ENCODE measurements around the gene CHN2. TPM values are rescaled to one million over a fixed set of nuclear protein-coding genes. Genes with fewer than 3 reads are reported as not detected.

The CHN2 gene
- total RNA-seq, 1 experiment from 2014 or later: 0.15 TPM

DNA sequence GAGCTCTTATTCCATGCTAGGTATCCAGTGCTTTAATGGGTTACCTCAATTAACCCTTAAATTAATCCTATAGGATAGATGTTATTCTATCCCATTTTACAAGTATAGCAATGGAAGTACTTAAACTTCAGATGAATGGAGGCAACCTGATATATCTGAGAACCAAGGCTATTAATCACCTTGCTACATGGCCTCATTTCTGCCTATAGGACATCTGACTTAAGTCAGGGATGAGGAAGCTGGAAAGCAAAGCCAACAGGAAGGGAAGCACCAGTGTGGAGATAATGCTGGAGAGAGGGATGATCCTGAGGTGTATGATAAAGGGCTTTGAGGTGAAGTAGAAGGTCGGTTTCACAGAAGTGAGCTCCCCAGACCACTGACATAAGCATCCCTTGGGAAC lies 132.3 kb downstream of the CHN2 start:
- H3K9me3 ChIP-seq (ENCODE audit: control insufficient read depth, insufficient read depth, low read depth, low read length): no peaks in the 10 kb centered on the region
- DNase-seq (ENCODE audit: low read depth, low spot score) (no peak), ATAC-seq (no peak)
- no peak for TF ChIP-seq POLR2AphosphoS5 (IDR thresholded peaks at IDR 0.05; ENCODE audit: low read depth, low read length)
- TF ChIP-seq, protein P1, sequence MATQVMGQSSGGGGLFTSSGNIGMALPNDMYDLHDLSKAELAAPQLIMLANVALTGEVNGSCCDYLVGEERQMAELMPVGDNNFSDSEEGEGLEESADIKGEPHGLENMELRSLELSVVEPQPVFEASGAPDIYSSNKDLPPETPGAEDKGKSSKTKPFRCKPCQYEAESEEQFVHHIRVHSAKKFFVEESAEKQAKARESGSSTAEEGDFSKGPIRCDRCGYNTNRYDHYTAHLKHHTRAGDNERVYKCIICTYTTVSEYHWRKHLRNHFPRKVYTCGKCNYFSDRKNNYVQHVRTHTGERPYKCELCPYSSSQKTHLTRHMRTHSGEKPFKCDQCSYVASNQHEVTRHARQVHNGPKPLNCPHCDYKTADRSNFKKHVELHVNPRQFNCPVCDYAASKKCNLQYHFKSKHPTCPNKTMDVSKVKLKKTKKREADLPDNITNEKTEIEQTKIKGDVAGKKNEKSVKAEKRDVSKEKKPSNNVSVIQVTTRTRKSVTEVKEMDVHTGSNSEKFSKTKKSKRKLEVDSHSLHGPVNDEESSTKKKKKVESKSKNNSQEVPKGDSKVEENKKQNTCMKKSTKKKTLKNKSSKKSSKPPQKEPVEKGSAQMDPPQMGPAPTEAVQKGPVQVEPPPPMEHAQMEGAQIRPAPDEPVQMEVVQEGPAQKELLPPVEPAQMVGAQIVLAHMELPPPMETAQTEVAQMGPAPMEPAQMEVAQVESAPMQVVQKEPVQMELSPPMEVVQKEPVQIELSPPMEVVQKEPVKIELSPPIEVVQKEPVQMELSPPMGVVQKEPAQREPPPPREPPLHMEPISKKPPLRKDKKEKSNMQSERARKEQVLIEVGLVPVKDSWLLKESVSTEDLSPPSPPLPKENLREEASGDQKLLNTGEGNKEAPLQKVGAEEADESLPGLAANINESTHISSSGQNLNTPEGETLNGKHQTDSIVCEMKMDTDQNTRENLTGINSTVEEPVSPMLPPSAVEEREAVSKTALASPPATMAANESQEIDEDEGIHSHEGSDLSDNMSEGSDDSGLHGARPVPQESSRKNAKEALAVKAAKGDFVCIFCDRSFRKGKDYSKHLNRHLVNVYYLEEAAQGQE (IDR thresholded peaks at IDR 0.05; ENCODE audit: insufficient read depth in 1 of 2, low read depth in 2 of 2, low read length in 1 of 2): no peak
- TF ChIP-seq, protein P2, sequence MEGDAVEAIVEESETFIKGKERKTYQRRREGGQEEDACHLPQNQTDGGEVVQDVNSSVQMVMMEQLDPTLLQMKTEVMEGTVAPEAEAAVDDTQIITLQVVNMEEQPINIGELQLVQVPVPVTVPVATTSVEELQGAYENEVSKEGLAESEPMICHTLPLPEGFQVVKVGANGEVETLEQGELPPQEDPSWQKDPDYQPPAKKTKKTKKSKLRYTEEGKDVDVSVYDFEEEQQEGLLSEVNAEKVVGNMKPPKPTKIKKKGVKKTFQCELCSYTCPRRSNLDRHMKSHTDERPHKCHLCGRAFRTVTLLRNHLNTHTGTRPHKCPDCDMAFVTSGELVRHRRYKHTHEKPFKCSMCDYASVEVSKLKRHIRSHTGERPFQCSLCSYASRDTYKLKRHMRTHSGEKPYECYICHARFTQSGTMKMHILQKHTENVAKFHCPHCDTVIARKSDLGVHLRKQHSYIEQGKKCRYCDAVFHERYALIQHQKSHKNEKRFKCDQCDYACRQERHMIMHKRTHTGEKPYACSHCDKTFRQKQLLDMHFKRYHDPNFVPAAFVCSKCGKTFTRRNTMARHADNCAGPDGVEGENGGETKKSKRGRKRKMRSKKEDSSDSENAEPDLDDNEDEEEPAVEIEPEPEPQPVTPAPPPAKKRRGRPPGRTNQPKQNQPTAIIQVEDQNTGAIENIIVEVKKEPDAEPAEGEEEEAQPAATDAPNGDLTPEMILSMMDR (IDR thresholded peaks at IDR 0.05): no peak
- no peak for TF ChIP-seq TCF7L2 (IDR thresholded peaks at IDR 0.05; ENCODE audit: low read depth, low read length)
- no peak for TF ChIP-seq SIN3A (IDR thresholded peaks at IDR 0.05; ENCODE audit: borderline replicate concordance, insufficient read depth, low read depth, low read length)
- H3K4me1 ChIP-seq (ENCODE audit: control insufficient read depth, insufficient read depth, low read length): no peaks in the 10 kb centered on the region
- intact Hi-C loops (cut with micrococcal nuclease; ENCODE audit: unreplicated experiment): no loop called here
- peaks cover 31% of the 10 kb centered on the region for H3K27me3 ChIP-seq (ENCODE audit: control insufficient read depth, insufficient read depth, low read length)
- H3K27ac ChIP-seq (ENCODE audit: low read length): no peak overlapping the region
- BruUV-seq (replicated peaks): no TSS peak
- ChIA-PET CTCF (no interaction called here), POLR2A (no interaction called here)
- H3K4me3 ChIP-seq (ENCODE audit: low read depth in 2 of 2, low read length in 2 of 2): no peak overlapping the region
- H3K36me3 ChIP-seq (ENCODE audit: control insufficient read depth, insufficient read depth, low read length): no peaks in the 10 kb centered on the region
- in situ Hi-C loops (cut with HindIII; ENCODE audit: low pct_unique_long_range_greater_than_20kb, low sequenced_read_pairs): no loop called here

DNA sequence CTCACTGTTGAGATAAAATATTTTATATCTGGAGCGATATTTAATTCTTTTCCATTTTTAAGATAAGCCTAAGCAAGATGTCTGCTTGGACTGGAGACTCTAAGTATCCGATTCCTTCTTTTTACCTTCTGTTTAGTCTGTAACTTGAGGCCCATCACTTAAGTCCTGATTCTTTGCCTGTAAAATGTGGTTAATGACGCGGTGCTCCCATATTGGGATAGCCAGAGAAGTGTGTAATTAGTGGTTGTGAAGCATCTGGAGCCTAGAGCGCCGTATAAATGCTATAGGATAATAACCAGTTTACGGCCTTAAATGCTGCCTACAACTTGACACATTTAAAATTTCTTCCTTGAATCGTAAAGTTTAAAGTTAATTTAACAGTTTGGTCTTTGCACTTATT lies 132.9 kb downstream of the CHN2 start:
- no peak overlapping the region for H3K27ac ChIP-seq (ENCODE audit: low read length)
- H3K4me1 ChIP-seq (ENCODE audit: control insufficient read depth, insufficient read depth, low read length): no peaks in the 10 kb centered on the region
- no peaks in the 10 kb centered on the region for H3K36me3 ChIP-seq (ENCODE audit: control insufficient read depth, insufficient read depth, low read length)
- H3K27me3 ChIP-seq (ENCODE audit: control insufficient read depth, insufficient read depth, low read length): peaks cover 31% of the 10 kb centered on the region
- ChIA-PET CTCF (no interaction called here), POLR2A (no interaction called here)
- H3K4me3 ChIP-seq (ENCODE audit: low read depth in 2 of 2, low read length in 2 of 2): no peak overlapping the region
- TF ChIP-seq, protein P2 (IDR thresholded peaks at IDR 0.05): no peak
- TF ChIP-seq POLR2AphosphoS5 (IDR thresholded peaks at IDR 0.05; ENCODE audit: low read depth, low read length): no peak
- TF ChIP-seq SIN3A (IDR thresholded peaks at IDR 0.05; ENCODE audit: borderline replicate concordance, insufficient read depth, low read depth, low read length): no peak
- TF ChIP-seq TCF7L2 (IDR thresholded peaks at IDR 0.05; ENCODE audit: low read depth, low read length): no peak
- TF ChIP-seq, protein P1 (IDR thresholded peaks at IDR 0.05; ENCODE audit: insufficient read depth in 1 of 2, low read depth in 2 of 2, low read length in 1 of 2): no peak
- H3K9me3 ChIP-seq (ENCODE audit: control insufficient read depth, insufficient read depth, low read depth, low read length): no peaks in the 10 kb centered on the region
- intact Hi-C loops (cut with micrococcal nuclease; ENCODE audit: unreplicated experiment): no loop called here
- in situ Hi-C loops (cut with HindIII; ENCODE audit: low pct_unique_long_range_greater_than_20kb, low sequenced_read_pairs): no loop called here
- ATAC-seq (no peak), DNase-seq (ENCODE audit: low read depth, low spot score) (no peak)
- no TSS peak for BruUV-seq (replicated peaks)

Data from Panc1 (cell line).